GM18517 (cell line): ENCODE results near the gene MRPL28.

Experiments
- ATAC-seq: cut with Tn5 transposase; IDR thresholded peaks from one replicate; pipeline ENCODE4 v1.9.1; 2021; ENCODE audit warnings: mild to moderate bottlenecking, moderate library complexity; ENCODE audit not compliant: unreplicated experiment

Gene MRPL28

DNA sequence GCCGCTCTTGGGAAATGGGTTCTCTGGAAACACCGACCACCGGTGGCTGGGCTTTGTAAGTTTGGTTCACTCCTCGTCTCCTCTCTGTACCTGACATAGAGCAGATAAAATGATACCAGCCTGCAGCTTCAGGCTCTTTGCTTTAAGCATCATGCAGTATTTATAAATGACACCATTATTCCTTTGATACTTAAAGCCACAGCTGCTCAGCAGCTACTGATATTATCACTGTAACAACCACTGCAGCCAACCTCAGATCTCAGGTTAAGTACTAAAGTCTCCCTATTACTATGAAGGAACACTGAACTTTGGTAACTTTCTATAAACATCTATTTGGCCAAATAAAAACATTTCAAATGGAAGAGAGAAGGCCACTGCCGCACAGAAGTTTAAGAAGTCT is 52.8 kb downstream of the MRPL28 start:
- ATAC-seq: no peak
